ENCODE measurements around the gene PALLD.

The PALLD gene

DNA sequence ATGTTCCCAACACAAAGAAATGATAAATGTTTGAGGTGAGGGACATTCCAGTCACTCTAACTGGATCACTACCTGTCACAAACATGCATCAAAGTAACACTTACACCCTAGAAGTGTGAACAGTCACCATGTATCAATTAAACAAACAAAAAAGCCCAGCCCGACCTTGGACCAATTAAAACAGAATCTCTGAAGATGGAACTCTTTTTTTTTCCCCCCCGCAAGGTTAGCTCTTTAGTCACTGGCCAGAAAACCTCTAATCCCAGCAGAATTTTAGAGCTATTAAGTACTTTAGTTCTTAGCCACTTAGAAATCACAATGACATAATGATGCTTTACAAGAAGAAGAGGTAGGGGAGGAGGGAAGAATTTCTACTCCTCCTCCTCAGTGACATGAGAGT is 154.5 kb downstream of the PALLD start:
- no peak for DNase-seq

DNA sequence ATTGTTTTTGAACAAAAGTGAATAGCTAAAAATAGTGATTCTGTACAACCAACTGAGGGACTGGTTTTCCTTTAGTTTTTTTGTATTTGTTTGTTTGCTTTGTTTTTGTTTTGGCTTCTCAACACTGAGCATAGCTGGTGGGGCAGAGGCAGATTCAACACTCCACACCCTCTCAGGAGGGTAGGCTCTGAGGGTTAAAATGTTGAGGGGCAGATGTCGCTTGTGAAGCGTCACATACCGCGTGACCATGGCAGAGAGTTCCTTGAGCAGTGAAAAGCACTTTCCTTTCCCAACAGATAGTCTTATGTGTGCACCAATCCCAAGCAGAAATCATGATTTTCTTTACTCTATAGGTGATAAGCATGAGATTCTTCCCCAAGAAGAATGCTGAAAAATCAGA is 155.0 kb downstream of the PALLD start:
- no peak for DNase-seq

DNA sequence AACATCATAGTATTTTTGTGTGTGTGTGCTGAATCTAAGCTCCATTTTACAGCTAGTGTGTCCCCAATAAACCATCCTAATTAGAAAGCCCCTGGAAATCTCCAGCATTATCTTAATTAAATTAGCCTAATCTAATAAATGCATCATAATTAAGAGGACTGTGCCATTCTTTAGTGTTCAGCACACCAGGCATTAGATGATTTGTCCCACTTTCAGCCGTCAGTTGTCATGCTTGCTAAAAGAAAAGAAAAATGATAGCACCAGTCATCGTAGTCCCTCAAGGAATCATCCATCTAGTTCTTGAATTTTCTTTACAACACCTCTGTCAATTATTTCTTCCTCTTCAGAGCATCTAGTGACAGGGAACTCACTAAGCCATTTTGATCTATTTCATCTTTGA is 155.9 kb downstream of the PALLD start:
- DNase-seq, result no peak

DNA sequence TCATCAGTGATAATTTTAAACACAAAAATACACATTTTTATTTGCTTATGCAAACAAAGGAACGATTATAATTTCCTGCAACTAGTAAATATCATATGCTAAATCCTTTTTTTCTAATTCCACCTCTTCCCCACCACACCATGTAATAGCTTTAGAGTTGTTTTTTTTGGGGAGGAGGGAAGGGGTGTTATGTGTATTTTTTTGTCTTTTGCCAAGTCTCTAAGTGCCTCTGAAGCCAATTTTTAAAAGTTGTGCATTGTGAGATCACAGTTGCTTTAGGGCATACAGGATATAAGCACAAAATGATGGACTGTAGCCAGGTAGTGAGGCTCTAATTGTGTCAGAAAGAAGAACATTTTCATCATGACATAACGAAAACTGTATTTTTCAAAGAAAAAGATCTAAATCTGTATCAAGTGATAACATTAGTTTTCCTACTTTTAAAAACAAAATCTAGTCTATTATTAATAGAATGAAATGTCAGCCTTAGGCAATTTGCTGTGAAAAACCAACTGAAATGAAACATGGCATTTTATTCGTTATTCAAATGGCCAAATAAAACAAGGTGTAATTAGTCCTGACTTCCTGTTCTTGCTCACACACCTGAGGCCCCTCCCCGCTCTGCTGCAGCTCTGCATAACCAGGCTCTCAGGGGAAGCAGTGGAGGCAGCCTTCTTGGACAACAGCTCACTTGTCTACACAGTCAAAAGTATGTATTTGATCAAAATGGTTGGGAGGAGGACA is 157.4 kb downstream of the PALLD start:
- DNase-seq, result no peak

DNA sequence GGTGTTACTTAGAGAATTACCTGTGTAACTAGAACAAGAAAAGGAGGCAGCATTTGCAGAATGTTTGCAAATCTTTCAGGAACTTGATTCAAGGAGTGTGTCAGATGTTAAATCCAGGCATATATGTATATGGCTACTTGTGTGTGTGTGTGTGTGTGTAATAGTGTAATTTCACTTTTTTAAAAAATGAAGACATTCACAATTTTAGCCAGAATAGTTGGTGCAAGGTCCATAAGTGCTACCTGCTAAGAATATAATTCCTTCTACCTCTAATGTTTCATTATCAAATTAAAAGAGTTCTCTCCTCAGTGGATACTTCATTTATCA is 158.0 kb downstream of the PALLD start:
- no peak for DNase-seq

DNA sequence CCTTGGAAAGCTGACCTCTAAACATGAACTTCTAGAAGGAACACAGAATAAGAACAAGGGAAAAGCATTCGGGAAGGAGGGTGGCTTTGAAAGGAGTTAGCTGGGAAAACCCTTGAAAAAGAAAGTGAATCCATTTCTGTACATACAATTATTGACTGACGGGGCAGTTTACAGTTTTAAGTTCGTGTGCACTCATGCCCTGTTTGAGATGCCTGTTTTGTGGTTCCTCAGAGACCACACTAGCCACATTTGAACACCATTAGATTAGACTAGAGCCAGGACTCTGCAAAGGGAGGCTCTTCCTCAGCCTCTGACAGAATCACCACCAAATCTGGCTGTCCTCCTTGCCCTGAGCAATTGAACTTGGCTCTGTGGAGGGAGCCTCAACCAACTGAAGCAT is 158.3 kb downstream of the PALLD start:
- no peak for DNase-seq

DNA sequence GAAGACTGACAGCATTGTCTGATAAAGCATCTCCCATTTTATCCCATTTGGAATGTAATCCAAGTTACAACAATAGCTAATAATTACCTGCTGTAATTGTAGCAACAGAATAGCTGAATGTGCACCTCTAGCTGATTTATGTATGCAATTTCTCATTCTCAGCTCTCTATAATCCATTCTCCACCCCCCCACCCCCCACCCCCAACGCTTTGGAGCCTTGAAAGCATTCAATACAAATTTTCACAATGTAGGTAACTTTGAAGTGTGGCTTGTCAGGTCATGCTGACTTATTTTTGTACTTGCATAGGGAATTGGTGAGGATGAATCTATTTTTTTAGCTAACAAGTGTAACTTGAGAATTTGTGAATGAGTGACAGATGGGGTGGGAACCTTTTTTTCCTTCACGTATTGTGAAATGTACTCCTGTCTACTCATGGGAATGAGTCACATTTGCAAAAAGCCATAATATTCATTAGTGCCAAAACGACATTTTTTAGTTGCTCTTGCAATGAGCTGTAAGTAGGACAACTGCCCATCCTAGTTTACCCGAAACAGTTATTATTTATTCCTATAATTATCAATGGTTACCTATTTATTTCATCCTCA is 159.3 kb downstream of the PALLD start:
- no peak for DNase-seq

DNA sequence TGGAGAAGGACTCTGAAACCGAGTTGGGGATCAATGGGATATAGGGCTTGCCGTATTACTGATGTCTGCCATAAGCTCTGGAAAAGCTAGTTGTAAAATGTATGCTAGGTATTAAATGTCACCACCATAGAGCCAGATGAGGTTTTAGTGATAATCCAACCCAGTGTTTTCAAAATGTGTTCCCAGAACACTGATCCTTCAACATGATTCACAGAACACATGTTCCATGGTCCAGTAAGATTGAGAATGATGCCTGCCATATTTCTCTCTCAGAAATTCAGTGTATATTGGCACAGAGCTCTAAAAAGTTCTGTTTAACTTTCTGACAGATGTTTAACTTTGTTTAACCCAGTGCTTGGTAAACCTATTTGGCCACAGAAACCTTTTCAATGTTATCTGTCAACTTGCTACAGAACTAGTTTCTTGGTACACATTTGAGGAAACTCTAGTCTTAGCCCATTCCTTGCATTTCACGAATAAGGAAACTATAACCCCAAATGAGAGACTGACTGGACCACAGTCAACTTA is 160.2 kb downstream of the PALLD start:
- DNase-seq, result no peak

DNA sequence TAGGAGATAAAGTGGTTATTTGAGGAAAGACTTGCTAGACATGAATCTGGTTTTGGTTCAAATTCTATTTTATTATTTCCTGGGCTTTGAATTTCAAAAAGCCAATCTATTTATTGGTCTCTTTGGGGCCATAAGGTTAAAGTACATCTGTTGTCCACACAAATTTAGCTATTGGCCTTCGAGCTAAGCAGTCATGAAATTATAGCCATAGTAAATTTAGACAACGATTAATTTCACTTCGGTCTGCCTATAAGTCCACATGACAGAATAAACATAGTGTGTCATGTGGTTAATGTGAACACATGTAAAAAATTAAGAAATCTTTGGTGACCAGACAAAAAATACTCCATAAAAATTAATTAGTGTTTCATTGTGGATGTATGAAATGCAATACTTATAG is 161.9 kb downstream of the PALLD start:
- DNase-seq, result no peak

DNA sequence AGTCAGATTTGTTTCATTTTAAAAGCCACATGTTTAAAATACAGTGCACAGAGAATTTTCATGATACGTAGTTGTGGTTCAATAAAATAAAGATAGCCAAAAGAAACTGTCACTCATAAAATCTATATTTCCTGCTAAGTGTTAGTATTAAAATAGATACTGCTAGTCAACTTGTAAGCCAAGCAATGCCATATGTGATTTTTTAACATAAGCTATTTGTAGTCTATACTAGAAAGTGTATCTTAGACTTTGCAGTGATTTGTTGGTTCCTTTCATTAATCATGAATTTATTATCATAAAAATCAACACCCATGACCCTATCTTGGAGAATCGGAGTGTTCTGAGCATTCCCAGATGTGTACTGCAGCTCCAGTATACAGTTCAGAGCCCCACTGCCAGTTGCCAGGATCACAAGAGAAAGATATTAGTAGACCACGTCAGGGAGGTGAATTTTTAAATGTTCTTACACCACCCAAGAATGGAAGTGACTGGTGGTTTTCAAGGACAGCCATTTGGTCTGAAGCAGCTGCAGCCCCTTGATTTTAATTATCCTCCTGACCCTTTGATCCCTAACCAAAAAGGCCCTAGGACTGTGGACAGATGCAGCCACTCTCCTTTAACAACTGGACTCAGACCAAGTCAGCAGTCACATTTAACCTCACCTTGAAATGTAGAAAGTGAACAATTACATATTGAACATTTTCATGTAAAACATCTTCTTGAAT is 163.1 kb downstream of the PALLD start:
- DNase-seq, result no peak

DNA sequence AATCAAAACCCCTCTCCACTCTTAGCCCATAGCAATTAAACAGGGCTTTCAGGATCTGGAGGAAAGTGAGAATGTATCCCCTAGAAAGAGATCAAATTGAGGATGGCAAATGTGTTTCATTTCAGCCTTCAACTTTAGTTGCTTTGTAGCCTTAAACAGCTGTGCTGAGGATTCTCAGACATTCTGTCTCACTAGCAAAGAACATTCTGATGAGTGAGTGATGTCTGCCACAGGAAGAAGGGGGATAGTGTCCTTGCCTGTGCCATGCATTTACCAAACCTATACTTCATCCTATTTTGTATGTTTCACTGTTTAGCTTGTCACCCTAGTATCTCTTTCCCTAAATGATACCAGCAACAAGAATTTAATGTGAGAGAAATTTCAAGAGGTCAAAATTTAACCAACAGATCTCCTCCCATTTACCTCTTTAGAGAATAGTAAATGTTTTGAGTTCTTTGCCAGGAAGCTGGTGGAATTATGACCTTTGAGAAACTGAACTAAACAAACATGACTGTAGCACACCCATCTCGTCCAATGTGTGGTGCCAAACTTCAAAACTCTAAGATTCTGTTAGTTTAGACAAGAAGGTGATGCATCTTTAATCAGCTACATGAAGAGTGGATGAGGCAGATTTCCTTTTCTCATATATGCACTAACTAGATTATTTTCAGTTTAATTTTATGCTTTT is 165.6 kb downstream of the PALLD start:
- no peak for DNase-seq

DNA sequence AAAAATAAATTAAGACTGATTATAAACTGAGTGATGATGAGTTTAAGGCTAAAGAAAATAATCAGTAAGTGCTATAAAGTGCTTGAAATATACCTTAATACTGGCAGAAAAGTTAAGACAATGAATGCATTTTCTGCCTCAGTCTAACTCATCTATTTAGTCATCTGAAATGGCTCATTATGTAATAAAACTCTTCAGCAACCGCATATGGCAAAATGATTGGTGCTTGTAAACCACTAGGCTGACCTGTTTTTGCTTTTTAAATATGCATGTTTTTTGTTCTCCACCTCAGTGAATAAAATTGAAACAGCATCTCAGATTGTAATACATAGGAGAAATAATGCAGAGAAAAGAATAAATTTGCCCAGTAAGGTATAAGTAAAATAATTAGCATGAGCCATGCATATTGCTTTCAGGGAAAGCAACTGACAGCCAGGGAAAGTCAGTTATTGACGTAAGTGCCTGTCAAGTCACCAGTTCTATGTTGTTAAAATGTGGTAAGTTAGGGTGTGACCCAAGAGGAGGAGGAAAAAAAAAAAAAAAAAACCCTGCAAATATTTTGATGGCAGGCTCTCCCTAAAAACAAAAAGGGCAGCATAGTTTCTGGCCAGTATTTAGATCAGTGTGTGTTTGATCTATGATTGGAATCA is 167.5 kb downstream of the PALLD start:
- no peak for DNase-seq

DNA sequence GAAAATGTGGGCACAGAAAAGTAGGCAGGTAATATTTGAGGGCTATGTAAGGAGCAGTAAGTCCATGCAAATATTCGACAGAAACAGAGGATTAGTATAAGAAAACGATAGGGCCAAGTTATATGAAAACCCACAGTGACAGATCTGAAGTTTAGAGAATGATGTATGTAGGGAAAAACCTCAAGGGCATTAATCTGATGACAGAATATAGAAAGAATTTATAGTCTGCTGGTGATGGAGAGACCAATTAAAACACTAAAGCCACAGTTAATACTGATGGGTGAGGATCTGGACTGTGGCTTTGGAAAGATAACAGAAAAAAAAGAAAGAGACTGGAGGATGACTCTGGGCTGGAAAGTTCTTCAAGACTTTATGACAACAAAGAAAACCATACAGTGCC is 169.7 kb downstream of the PALLD start:
- DNase-seq, result no peak

DNA sequence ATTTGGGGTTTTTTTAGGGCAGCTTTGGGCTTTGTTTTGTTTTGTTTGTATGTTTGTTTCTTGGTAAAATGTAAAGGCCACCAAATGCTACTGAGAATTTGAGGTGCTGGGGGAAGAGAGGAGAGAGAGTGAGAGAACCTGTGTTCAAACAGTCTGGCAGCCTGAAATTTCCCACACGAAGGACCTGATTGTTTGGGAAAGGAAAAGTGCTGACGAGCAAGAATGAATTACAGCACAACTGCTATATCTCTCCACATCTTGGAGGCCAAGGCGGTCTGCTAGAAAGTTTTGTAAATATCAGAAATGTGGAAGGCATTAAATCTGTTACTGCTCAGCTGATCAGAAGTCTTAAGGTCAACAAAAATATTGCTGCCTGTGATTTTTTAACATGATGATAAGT is 170.5 kb downstream of the PALLD start:
- DNase-seq, result no peak

DNA sequence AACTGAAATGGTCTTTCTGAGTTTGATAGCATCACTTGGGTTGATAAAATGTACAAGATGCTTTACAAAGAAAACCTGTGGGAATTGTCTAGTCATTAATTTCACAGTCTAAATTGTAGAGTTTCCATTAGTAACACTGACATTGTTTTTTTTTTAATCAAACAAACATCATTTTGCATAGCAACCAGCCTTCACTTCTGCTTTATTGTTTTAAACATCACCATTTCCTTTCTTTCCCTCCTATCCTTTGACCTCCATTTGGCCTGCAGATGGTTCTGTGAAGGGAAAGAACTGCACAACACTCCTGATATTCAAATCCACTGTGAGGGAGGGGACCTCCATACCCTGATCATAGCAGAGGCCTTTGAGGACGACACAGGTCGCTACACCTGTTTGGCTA is 171.1 kb downstream of the PALLD start:
- no peak for DNase-seq

DNA sequence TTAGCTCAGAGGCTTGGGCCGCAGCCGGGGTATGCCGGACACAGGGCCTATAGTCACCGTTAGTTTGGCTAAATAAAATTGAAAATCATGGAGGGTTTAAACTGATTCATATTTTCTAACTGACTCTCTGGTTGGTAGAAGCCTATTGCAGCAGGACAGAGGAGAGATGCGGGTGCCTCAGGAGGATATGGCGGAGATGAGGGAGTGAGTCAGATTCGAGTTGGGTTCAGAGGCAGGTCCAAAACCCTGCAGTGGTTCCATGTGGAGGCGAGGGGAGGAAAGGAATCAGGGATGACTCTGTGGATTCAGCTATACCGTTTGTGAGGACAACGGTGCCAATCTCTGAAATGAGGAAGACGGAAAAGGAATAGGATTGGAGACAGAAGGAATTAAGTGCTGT is 176.6 kb downstream of the PALLD start:
- DNase-seq, result no peak

DNA sequence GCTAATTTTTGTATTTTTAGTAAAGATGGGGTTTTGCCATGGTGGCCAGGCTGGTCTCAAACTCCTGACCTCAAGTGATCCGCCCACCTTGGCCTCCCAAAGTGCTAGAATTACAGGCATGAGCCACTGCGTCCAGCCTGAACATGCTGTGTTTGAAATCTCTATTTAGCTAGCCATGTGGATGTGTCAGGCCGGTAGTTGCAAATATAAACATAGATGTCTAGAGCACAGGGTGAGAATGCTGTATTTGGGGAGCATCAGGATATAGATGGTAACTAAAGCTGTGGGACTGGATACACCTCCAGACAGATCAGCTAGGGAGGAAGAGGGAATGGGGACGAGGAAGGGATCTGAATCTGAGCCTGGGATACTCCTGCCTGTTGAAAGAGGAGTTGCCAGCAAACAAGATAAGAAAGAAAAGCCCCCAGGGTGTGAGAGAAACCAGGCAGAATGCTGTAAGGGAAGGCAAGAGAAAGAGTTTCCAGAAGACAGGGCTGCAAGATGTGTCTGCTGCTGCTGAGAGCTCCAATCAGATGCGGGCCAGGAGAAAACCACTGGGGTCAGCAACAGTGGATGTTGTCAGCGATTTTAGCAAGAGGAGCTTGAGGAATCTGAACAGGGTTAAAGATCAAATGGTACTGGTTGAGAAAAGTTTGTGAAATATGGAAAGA is 177.4 kb downstream of the PALLD start:
- no peak for DNase-seq

DNA sequence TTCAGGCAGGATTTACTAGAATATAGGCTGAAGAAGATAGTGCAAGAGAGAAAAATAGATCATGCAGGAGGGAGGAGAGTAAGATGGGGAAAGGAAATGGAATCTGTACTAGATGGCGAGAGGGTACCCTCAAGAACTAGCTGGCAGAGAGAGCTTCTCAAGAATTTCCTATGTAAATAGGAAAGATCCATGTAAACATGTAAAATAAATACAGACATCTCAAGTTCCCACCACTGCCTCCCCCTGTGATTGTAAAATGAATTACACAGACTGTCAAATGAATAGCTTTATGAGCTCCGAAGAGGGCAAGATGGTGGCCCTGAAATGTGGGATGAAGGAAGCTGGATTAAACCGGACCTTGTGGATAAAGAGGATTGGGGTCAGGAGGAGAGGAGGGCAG is 178.0 kb downstream of the PALLD start:
- DNase-seq, result no peak

DNA sequence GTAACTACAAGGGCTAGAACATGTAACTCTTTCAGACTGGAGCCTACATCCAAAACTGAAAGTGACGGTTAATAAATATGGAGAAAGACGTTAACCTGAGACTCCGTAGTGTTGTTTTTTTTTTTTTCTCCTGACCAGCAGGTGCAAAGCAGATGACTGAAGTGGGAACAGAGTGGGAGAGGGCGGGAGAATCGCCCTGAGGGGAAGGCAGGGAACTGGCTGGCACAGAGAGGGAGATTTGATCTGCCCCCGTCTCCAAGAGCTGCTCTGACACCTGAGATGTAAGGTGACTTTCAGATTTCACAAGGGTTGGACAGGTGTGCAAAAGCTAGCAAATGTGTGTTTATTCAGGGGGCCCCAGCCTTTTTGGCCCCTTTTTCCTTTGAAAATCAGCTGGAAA is 180.2 kb downstream of the PALLD start:
- no peak for DNase-seq

DNA sequence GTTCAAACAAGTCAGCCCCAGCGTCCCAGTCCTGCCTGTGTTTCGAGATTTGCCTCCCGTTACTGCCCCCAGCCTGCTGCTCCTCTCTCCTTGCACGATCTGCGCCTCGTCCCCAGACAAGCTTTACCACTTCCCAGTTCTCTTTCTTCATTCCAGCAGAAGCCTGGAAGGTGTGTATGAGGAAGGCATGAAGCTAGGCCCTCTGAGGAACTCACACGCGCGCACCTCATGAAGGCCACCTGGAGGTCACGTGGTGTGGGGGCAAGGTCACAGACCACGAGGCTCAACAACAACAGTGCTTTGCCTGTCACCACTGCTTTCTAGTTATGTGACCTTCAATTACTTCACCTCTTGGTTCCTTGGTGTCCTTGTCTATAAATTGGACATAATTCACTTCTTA is 181.0 kb downstream of the PALLD start:
- no peak for DNase-seq

DNA sequence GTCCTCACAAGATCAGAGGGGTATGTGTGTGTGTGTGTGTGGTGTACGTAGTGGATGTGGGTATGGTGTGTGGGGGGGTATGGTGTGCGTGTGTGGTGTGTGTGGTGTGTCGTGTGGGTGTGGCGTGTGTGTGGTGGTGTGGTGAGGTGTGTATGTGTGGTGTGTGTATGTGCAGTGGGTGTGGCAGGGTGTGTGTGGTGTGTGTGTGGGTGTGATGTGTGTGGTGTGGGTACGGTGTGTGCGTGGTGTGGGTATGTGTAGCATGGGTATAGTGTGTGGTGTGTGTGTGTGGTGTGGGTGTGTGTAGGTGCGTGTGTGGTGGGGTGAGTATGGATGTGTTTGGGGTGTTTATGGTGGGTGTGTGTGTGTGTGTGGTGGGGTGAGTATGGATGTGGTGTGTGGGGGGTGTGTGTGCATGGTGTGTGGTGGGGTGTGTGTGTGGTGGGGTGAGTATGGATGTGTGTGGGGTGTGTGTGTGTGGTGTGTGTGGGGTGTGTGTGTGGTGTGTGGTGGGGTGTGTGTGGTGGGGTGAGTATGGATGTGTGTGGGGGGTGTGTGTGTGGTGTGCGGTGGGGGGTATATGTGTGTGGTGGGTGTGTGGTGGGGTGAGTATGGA is 182.0 kb downstream of the PALLD start:
- DNase-seq, result no peak

DNA sequence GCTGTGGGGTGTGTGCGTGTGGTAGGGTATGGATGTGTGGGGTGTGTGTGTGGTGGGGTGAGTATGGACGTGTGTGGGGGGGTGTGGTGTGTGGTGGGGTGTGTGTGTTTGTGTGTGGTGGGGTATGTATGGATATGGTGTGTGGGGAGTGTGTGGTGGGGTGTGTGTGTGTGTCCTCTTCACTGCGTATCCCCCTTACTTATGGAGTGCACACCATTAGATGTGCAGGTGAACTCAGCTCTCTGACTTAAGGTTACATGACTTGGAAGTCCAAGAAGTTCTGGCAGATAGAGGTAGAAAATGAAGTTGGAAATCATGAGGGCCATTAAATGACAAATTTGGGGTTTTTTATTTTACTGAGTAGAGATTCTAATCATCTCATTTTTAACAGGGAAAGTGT is 182.5 kb downstream of the PALLD start:
- no peak for DNase-seq
